Measurements from ENCODE around the gene GRK2.
A peak's percentile ranks its signal among the peaks of the same experiment; 100 is the strongest.
"Not testable (repeated sequence)": the region's sequence is repeated elsewhere in the genome, so short reads cannot be mapped to it uniquely, and the experiment has no call there.

Gene GRK2
- total RNA-seq, result 394 to 770 (median 600) reads per million in 4 experiments

- no peak for DNase-seq
Observed at GRCh38 chr11:67266449-67267187, at the start of gene GRK2. Gene GRK2, plus strand, starts transcription at chr11:67266473. Its CDS starts 227 bp downstream, at chr11:67266700.

GRCh38 chr11:67227726-67228125 is 38.5 kb upstream of the GRK2 start:
- no peak for DNase-seq

GRCh38 chr11:67230406-67230805 is 35.9 kb upstream of the GRK2 start:
- DNase-seq, result no peak

- DNase-seq, result no peak
Observed at GRCh38 chr11:67230886-67231285, 35.4 kb upstream of the GRK2 start.

GRCh38 chr11:67233584-67234190 is 32.6 kb upstream of the GRK2 start:
- DNase-seq, result no peak

- not testable (repeated sequence) for DNase-seq
Observed at GRCh38 chr11:67234571-67234970, 31.7 kb upstream of the GRK2 start.

GRCh38 chr11:67237574-67237973 is 28.7 kb upstream of the GRK2 start:
- no peak for DNase-seq

GRCh38 chr11:67238894-67239782 is 27.1 kb upstream of the GRK2 start:
- DNase-seq, result no peak

- DNase-seq, result peak; percentile 91
Observed at GRCh38 chr11:67239783-67240575, 26.3 kb upstream of the GRK2 start.

- peak; percentile 71 for DNase-seq
Observed at GRCh38 chr11:67240576-67241389, 25.5 kb upstream of the GRK2 start.

GRCh38 chr11:67242548-67242947 is 23.7 kb upstream of the GRK2 start:
- DNase-seq, result no peak

GRCh38 chr11:67243051-67243450 is 23.2 kb upstream of the GRK2 start:
- DNase-seq, result no peak

GRCh38 chr11:67245046-67245445 is 21.2 kb upstream of the GRK2 start:
- no peak for DNase-seq

- no peak for DNase-seq
Observed at GRCh38 chr11:67247946-67248550, 18.2 kb upstream of the GRK2 start.

- DNase-seq, result no peak
Observed at GRCh38 chr11:67248653-67249052, 17.6 kb upstream of the GRK2 start.

- no peak for DNase-seq
Observed at GRCh38 chr11:67250059-67251043, 15.9 kb upstream of the GRK2 start.

GRCh38 chr11:67251841-67252240 is 14.4 kb upstream of the GRK2 start:
- no peak for DNase-seq

GRCh38 chr11:67252831-67253239 is 13.4 kb upstream of the GRK2 start:
- DNase-seq, result no peak

GRCh38 chr11:67253872-67254624 is 12.2 kb upstream of the GRK2 start:
- no peak for DNase-seq

Measured in effector CD8-positive, alpha-beta T cell (primary cell).